ENCODE data around the gene NRN1L. TPM values are rescaled to one million over a fixed set of nuclear protein-coding genes. Genes with fewer than 3 reads are reported as not detected.
A peak's percentile ranks its signal among the peaks of the same experiment; 100 is the strongest.

Gene NRN1L
- total RNA-seq, 1 donor from 2014 or later = not detected

DNA sequence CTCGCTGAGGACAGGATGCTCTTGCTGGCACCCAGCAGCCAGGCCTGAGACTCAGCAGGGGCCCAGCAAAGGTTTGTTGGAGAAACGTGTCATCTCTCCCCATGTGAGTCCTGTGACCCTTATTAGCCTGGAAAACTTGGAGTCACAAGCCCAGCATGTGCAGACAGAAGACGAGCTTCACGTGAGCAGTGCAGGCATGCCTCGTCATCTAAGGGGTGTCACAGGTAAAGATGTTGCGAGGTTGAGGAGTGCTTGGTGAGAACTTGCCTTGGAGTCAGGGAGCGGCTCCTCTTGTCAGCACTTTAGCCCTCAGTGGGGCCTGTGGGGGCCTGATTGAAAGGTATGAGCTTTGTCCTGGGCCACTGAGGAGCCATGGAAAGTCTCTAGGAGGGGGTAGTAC lies 49.1 kb downstream of the NRN1L start:
- Mint-ChIP-seq H3K27me3 (ENCODE audit: low read depth) (no peaks in the 10 kb centered on the region), H3K27ac (no peak overlapping the region), H3K9me3 (no peaks in the 10 kb centered on the region), H3K36me3 (no peaks in the 10 kb centered on the region), H3K4me3 (no peak overlapping the region), H3K4me1 (peaks cover 20% of the 10 kb centered on the region)
- no peak for DNase-seq (ENCODE audit: low spot score in 2 of 2, unreplicated experiment in 2 of 2)
- TF ChIP-seq CTCF (IDR thresholded peaks at IDR 0.05; ENCODE audit: unreplicated experiment) = no peak

GRCh38 chr16:67934306-67935100 lies 49.8 kb downstream of the NRN1L start:
- H3K4me3 Mint-ChIP-seq = peak overlapping the region; percentile 100
- H3K36me3 Mint-ChIP-seq = no peaks in the 10 kb centered on the region
- no peak for DNase-seq (ENCODE audit: low spot score in 2 of 2, unreplicated experiment in 2 of 2)
- peaks cover 20% of the 10 kb centered on the region for H3K4me1 Mint-ChIP-seq
- no peaks in the 10 kb centered on the region for H3K27me3 Mint-ChIP-seq (ENCODE audit: low read depth)
- no peak for TF ChIP-seq CTCF (IDR thresholded peaks at IDR 0.05; ENCODE audit: unreplicated experiment)
- no peaks in the 10 kb centered on the region for H3K9me3 Mint-ChIP-seq
- peak overlapping the region; percentile 44 for H3K27ac Mint-ChIP-seq

DNA sequence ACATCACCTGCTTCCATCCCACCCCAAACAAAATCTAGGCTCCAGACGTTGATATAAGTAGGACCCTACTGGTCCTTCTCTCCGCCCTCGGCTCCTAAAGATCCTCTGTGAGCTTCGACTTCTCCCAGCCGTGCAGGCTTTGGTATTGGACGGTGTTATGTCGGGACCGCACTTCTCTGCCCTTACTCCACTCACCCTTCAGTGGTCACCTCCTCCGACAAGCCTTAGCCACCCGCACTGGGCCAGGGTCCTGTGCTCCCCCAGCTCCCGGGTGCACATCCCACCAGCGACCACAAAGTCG lies 50.4 kb downstream of the NRN1L start:
- no peak for DNase-seq (ENCODE audit: low spot score in 2 of 2, unreplicated experiment in 2 of 2)
- no peaks in the 10 kb centered on the region for H3K27me3 Mint-ChIP-seq (ENCODE audit: low read depth)
- TF ChIP-seq CTCF (IDR thresholded peaks at IDR 0.05; ENCODE audit: unreplicated experiment) = no peak
- no peaks in the 10 kb centered on the region for H3K9me3 Mint-ChIP-seq
- peaks cover 20% of the 10 kb centered on the region for H3K4me1 Mint-ChIP-seq
- peak overlapping the region; percentile 100 for H3K4me3 Mint-ChIP-seq
- peak overlapping the region; percentile 44 for H3K27ac Mint-ChIP-seq
- no peaks in the 10 kb centered on the region for H3K36me3 Mint-ChIP-seq

DNA sequence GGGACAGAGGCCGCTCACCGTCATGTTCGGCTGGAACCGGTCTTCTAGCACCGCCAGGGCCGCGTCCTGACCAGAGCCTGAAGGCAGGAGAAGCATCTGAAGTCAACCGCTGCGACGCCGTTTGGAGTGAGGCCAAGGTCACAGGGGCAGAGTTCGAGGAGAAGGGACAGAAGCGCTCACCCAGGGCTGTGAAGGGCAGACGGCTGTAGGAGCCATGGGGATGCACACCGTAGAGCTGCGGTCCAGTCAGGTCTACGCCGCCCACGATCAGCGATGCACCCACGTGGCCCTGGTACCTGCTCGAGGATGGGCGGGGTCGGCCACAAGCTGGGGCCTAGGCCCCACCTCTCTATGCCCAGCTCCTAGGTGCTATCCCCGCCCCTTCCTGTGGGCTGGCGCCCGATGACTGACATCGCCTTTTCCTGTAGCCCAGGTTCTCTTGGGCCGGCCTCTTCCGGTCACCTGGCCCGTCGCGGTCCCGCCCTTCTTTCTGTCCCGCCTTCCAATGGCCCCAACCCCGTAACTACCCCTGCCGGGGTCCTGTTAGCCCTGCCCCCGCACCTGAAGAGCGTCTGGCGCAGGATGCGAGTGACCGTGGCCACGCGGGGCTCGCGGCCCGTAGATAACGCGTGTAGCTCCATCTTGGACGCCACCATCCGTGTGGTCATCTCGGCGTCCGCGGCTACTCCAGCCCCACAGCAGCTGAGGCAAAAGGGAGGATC lies 50.9 kb downstream of the NRN1L start:
- Mint-ChIP-seq H3K27me3 (ENCODE audit: low read depth) (no peaks in the 10 kb centered on the region), H3K9me3 (no peaks in the 10 kb centered on the region), H3K4me1 (peaks cover 20% of the 10 kb centered on the region), H3K36me3 (no peaks in the 10 kb centered on the region), H3K4me3 (peak overlapping the region; percentile 100), H3K27ac (peak overlapping the region; percentile 99)
- peak; percentile 80 to 88 for DNase-seq (ENCODE audit: low spot score in 2 of 2, unreplicated experiment in 2 of 2)
- peak; percentile 12 for TF ChIP-seq CTCF (IDR thresholded peaks at IDR 0.05; ENCODE audit: unreplicated experiment)

Other genes with a start within 250 kb of the NRN1L start
- 6.7 to 10.2 TPM (median 8.0 TPM) in 3 replicates for gene CARMIL2, start 239.7 kb upstream of the NRN1L start, total RNA-seq
- gene ACD, start 224.6 kb upstream of the NRN1L start, total RNA-seq = 24.5 to 27.9 TPM (median 25.8 TPM) in 3 replicates
- 1.9 to 2.2 TPM (median 1.9 TPM) in 3 replicates for gene PARD6A, start 223.9 kb upstream of the NRN1L start, total RNA-seq
- gene ENKD1, start 218.1 kb upstream of the NRN1L start, total RNA-seq = 11.7 to 13.0 TPM (median 12.8 TPM) in 3 replicates
- gene C16orf86, start 218.1 kb upstream of the NRN1L start, total RNA-seq = 1.2 to 2.0 TPM (median 1.8 TPM) in 3 replicates
- 22.8 to 27.0 TPM (median 26.1 TPM) in 3 replicates for gene GFOD2, start 165.6 kb upstream of the NRN1L start, total RNA-seq
- gene RANBP10, start 78.3 kb upstream of the NRN1L start, total RNA-seq = 24.0 to 26.8 TPM (median 24.5 TPM) in 3 replicates
- gene TSNAXIP1, start 78.0 kb upstream of the NRN1L start, total RNA-seq = 4.4 to 4.8 TPM (median 4.4 TPM) in 3 replicates
- 27.6 to 28.6 TPM (median 28.1 TPM) in 3 replicates for gene THAP11, start 42.6 kb upstream of the NRN1L start, total RNA-seq
- gene NUTF2, start 38.0 kb upstream of the NRN1L start, total RNA-seq = 130 to 141 TPM (median 132 TPM) in 3 replicates
- 71.5 to 73.8 TPM (median 73.8 TPM) in 3 replicates for gene CENPT, start 37.2 kb upstream of the NRN1L start, total RNA-seq
- 71.7 to 83.4 TPM (median 80.2 TPM) in 3 replicates for gene EDC4, start 11.8 kb upstream of the NRN1L start, total RNA-seq
- gene PSKH1, start 8.4 kb downstream of the NRN1L start, total RNA-seq = 41.5 to 44.5 TPM (median 43.3 TPM) in 3 replicates
- 1.00 to 1.5 TPM (median 1.4 TPM) in 3 replicates for gene CTRL, start 47.0 kb downstream of the NRN1L start, total RNA-seq
- gene PSMB10, start 52.0 kb downstream of the NRN1L start, total RNA-seq = 14.0 to 17.2 TPM (median 16.7 TPM) in 3 replicates
- 68.5 to 73.8 TPM (median 68.8 TPM) in 3 replicates for gene LCAT, start 59.2 kb downstream of the NRN1L start, total RNA-seq
- gene SLC12A4, start 83.8 kb downstream of the NRN1L start, total RNA-seq = 129 to 155 TPM (median 140 TPM) in 3 replicates
- not detected in 3 replicates for gene DPEP3, start 95.6 kb downstream of the NRN1L start, total RNA-seq
- not detected in 3 replicates for gene DPEP2, start 114.6 kb downstream of the NRN1L start, total RNA-seq
- gene DPEP2NB, start 131.0 kb downstream of the NRN1L start, total RNA-seq = not detected in 3 replicates
- 11.8 to 12.5 TPM (median 11.9 TPM) in 3 replicates for gene DDX28, start 138.3 kb downstream of the NRN1L start, total RNA-seq
- gene DUS2, start 138.4 kb downstream of the NRN1L start, total RNA-seq = 18.1 to 20.8 TPM (median 19.4 TPM) in 3 replicates
- gene NFATC3, start 200.5 kb downstream of the NRN1L start, total RNA-seq = 47.3 to 51.8 TPM (median 51.3 TPM) in 3 replicates

Measured in mesothelial cell of epicardium (in vitro differentiated cells).